DMS153 (cell line): Measurements from ENCODE around the gene EVX2.

Experiments used
- DNase-seq: peaks from one replicate; lab custom pipeline; 2025; lab: John Stamatoyannopoulos, UW

EVX2 gene

GRCh38 chr2:176122052-176122682 is 38.4 kb upstream of the EVX2 start:
- no peak for DNase-seq

DNA sequence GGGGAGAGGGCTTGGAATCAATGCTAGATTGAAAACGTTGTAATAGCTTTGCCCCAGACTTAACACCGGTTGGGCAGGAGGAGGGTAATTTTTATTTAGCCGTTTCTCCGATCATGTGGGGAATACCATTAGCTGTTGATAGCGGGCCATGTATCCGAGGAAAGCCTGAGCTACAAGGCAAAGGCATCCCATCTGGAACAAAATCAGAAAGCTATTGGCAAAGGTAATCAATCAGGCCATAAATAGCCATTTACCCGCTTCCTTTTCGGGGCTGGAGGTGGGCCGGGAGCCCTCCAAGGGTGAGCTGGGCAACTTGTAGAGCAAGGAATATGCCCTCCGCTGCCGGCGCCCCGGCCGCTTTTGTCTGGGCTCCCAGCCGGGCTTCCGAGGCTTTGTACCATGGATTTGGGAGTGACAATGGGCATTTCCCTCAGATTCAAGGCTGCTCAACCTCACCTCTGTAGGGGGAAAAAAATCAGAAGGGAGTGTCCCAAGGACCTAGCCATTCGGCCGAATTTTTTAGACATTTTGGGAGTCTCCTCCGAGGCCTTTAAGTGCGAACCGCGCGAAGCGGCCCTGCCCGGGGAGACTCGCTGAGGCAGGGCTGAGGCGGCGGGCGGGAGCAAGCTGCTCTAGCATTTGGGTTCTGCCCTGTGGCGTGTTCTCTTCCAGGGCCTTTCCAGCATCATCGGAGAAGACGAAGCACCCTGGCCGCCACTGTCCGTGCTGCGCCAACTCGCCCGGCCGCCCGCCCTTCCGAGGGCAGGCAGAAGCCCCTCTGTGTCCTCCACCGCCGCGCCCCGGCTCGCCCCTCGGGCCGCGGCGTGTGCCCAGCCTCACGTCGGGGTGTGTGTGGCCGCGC is 37.7 kb upstream of the EVX2 start:
- DNase-seq, result no peak

DNA sequence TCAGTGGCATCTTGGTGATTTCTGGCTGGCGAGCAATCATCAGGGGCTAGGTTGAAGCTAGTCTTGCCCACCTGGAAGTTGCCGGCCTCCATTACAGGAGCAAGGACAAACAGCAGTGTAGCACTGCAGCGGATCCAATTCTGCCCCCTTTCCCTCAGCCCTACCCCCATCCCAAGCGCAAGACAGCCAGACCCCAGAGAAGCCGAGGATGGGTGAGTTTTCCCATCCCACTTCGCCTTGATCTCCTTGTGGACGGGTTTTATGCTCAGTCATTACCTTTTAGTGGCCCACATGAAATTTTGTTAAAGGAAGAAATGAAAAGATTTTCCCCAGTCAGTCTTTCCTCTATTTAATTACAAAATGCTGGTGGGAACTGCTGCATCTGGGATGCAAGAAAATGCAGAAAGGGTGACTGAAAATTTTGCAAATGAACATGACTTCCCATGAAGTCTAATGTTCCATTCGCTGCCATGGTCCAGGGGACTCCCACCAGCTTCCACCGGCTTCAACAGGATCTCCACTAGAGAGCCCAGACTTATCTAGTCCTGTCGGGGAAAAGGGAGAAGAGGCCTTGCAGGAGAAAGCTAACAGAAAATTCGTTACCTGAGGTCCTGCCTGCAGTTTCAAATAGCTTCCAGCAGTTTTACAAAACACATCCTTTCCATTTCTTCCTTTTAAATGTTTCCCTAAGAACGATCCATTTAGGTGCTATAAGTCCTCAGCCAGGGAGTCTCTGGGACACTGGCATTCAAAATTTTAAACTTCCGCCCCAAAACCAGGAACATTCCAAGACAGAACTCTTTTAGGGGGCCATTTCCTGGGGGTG is 36.8 kb upstream of the EVX2 start:
- no peak for DNase-seq

- peak; percentile 90 for DNase-seq
Measured at GRCh38 chr2:176118601-176119339, 35.0 kb upstream of the EVX2 start.

DNA sequence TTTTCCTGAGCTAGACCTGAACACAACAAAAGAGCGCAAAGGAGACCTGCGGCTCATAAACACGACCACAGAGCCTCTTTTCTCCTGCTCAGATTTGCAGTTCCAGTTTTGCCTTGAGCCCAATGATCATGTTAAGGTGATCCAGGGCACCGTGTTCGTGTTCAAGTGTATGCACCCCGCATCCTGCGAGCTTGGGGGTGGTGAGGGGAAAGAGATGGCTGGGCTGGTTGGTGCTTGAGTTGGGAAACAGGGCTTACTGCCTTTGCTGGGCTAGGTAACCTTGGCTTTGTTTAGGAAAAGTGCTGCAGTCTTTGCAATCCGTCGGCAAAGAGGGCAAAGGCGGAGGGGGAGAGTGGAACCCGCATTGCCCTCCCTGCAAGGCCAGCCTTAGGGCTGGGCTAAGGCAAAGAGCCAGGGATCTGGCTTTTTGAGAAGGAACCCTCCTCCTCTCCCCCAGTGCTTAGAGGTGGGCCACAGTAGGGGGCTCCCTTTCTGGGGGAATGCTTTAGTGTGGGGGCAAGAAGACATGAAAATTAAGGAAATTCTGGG is 34.1 kb upstream of the EVX2 start:
- DNase-seq, result no peak

- no peak for DNase-seq
Measured at GRCh38 chr2:176117162-176117822, 33.5 kb upstream of the EVX2 start.

GRCh38 chr2:176115883-176116813 is 32.4 kb upstream of the EVX2 start, which contains the start of gene HOXD10:
TSS of gene HOXD10 (plus strand) at chr2:176116778. CDS start at chr2:176116834, 56 bp downstream.
- DNase-seq, result peak; percentile 94

DNA sequence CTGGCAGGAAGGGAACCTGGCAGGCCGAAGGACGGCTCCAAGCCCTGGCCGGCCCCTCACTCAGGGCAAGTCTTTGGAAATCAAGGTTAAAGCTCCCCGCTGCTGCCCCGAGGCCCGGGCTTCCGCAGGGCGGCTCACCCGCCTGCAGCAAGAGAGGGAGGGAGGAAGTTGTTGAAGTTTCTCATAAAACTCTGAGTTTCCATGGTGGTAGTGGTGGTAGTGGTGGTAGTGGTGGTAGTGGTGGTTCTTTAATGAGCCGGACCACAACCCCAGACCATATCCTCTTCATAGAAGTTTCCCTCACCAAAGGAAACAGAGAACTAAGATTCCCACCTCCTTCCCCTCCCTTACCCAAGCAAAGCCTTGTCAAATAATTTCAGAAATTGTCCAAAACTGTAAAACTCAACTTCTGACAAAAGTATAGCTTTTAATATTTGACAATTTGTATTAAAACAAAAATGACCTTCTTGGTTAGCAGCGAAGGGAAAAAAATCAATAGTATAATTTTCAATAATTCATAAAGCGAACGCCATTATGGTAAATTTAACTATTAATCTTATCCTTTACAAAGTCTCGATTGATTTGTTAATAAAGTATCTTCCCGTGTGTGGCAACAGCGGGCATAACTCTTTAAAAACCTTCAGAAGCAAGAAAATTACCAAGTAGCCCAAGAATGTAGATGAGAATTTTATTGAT is 31.3 kb upstream of the EVX2 start:
- no peak for DNase-seq

- peak; percentile 99 for DNase-seq
Measured at GRCh38 chr2:176114120-176114929, 30.6 kb upstream of the EVX2 start.

DNA sequence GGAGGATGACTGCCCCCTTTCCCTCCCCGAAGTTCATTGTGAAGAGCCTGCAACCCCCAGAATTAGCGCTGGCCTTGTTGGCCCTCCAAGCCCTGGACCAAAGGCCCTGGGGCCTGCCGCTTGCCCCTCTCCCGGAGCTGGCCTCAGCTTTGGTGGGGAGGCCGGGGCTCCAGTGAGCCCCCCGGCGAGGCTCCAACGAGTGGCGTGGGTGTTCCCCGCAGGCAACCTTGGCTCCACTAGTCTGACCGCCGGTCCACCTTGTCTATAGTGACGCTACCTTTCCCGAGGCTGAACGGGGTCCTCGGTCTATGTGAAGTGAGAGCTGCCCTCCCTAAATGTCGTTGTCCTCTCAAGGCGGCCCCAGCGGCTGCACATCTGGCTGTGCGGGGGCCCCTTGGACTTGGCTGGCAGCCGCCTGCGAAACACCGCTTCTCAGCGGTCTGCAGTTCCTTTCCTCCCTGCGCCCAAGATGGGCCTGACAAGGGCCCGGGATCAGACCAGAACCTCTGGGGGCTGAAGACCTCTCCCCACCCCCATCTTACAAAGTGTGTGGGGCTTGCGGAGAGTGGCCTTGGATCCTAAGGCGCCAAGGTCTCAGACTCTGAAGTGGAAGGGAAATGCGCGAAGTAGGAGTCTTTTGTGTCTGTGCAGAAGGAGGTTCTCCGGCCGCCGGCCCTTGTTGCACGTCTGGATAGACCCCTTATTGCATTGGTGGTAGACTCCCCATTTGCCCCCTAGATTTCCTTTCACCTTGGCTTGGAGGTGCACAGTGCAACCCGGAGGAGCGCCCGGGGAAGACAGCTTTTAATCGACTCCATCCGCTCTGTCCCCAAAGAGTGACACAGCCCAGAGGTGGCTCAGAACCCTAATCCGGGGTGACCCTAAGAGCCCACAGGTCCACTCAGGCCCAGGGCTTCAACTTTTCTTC is 28.9 kb upstream of the EVX2 start:
- DNase-seq, result no peak

- no peak for DNase-seq
Measured at GRCh38 chr2:176111846-176112374, 28.1 kb upstream of the EVX2 start.

- DNase-seq, result peak; percentile 83
Measured at GRCh38 chr2:176111309-176111663, 27.5 kb upstream of the EVX2 start.

GRCh38 chr2:176110415-176111308 is 26.9 kb upstream of the EVX2 start:
- DNase-seq, result no peak

GRCh38 chr2:176109946-176110345 is 26.2 kb upstream of the EVX2 start:
- DNase-seq, result no peak

DNA sequence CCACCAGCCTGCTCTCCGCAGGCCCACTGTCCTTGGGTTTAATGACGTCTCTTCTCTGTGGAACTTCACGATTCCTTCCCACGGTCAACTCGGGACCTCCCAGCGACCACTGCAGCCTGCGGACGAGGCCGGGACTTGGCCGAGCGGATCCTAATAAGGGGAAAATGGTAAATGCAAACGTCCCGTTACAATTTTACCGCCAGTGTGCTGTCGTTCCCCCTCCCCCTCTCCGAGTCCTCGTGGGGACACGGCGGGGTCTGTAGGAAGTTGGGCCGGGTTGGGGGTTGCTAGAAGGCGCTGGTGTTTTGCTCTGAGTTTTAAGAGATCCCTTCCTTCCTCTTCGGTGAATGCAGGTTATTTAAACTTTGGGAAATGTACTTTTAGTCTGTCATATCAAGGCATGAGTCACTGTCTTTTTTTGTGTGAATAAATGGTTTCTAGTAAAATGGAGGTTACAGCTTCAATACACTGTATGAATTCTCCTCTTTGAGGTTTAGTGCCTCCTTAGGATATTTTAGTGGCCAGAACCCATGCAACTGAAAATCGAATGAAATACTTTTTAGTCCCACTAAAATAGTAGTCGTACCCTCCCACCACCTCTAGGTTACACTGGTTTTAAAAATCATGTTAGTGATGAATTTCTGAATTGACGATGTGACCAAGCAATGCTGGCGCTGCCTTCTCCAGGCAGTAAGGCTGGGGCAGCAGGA is 25.6 kb upstream of the EVX2 start:
- no peak for DNase-seq
